Astrocyte (in vitro differentiated cells and primary cell): ENCODE data around the gene CPE. TPM values are rescaled to one million over a fixed set of nuclear protein-coding genes. Genes with fewer than 3 reads are reported as not detected.
"Not testable (repeated sequence)": the region's sequence is repeated elsewhere in the genome, so short reads cannot be mapped to it uniquely, and the experiment has no call there.

Experiments used
- DNase-seq: peaks from one replicate; pipeline ENCODE4 v3.0.0-alpha.2; 2010; ENCODE audit warnings: low read depth
- FAIRE-seq: peaks from 2 replicates; lab custom pipeline; 2011; peaks lifted over from hg19 to GRCh38; lab: Jason Lieb, UNC
- H2AFZ ChIP-seq: 2 replicates; pipeline ENCODE4 v1.6.0; 2012; ENCODE audit warnings: low read depth, low read length, inconsistent platforms
- H3K27ac ChIP-seq: 2 replicates; pipeline ENCODE4 v1.5.1; 2011; ENCODE audit warnings: low read depth, low read length, inconsistent platforms
- H3K27me3 ChIP-seq: 2 replicates; pipeline ENCODE4 v1.6.0; 2011; ENCODE audit warnings: low read length, inconsistent platforms; ENCODE audit not compliant: insufficient read depth
- H3K36me3 ChIP-seq: 2 replicates; pipeline ENCODE4 v1.5.1; 2011; ENCODE audit warnings: low read length, inconsistent platforms; ENCODE audit not compliant: insufficient read depth
- H3K4me1 ChIP-seq: 2 replicates; pipeline ENCODE4 v1.5.1; 2011; ENCODE audit warnings: low read length, inconsistent platforms; ENCODE audit not compliant: insufficient read depth
- H3K4me2 ChIP-seq: 2 replicates; pipeline ENCODE4 v1.6.0; 2012; ENCODE audit warnings: low read length, inconsistent platforms
- H3K4me3 ChIP-seq: 2 replicates; pipeline ENCODE4 v1.5.1; 2011; ENCODE audit warnings: low read depth, mild to moderate bottlenecking, low read length, inconsistent platforms; ENCODE audit not compliant: insufficient read depth
- H3K79me2 ChIP-seq: 2 replicates; pipeline ENCODE4 v1.6.0; 2012; ENCODE audit warnings: mild to moderate bottlenecking, low read length, inconsistent platforms; ENCODE audit not compliant: insufficient read depth
- H3K9ac ChIP-seq: 2 replicates; pipeline ENCODE4 v1.6.0; 2012; ENCODE audit warnings: mild to moderate bottlenecking, low read length, inconsistent platforms
- H3K9me3 ChIP-seq: 2 replicates; pipeline ENCODE4 v1.5.1; 2012; ENCODE audit warnings: low read depth, mild to moderate bottlenecking, low read length, inconsistent platforms; ENCODE audit not compliant: insufficient read depth
- H4K20me1 ChIP-seq: 2 replicates; pipeline ENCODE4 v1.6.0; 2012; ENCODE audit warnings: low read length, inconsistent platforms; ENCODE audit not compliant: insufficient read depth
- H3K27ac Mint-ChIP-seq: one replicate; pipeline ENCODE4 v1.8.0; 2021; ENCODE audit warnings: mild to moderate bottlenecking, mixed read lengths; ENCODE audit not compliant: unreplicated experiment
- H3K27me3 Mint-ChIP-seq: one replicate; pipeline ENCODE4 v1.8.0; 2021; ENCODE audit warnings: low read depth, mixed read lengths; ENCODE audit not compliant: unreplicated experiment
- H3K36me3 Mint-ChIP-seq: one replicate; pipeline ENCODE4 v1.8.0; 2021; ENCODE audit warnings: low read depth, mixed read lengths; ENCODE audit not compliant: unreplicated experiment
- H3K4me1 Mint-ChIP-seq: one replicate; pipeline ENCODE4 v1.8.0; 2021; ENCODE audit warnings: low read depth, mixed read lengths; ENCODE audit not compliant: unreplicated experiment
- H3K4me3 Mint-ChIP-seq: one replicate; pipeline ENCODE4 v1.8.0; 2021; ENCODE audit warnings: mild to moderate bottlenecking, moderate library complexity, mixed read lengths; ENCODE audit not compliant: unreplicated experiment
- H3K9me3 Mint-ChIP-seq: one replicate; pipeline ENCODE4 v1.8.0; 2021; ENCODE audit warnings: mild to moderate bottlenecking, mixed read lengths; ENCODE audit not compliant: unreplicated experiment
- CTCF ChIP-seq: IDR thresholded peaks from 2 replicates; pipeline ENCODE4 v1.5.1; 2011; ENCODE audit warnings: low read depth, mild to moderate bottlenecking, inconsistent platforms, low read length, moderate library complexity; ENCODE audit not compliant: insufficient read depth
- EZH2 ChIP-seq: IDR thresholded peaks from 2 replicates; pipeline ENCODE4 v1.6.1; 2012; ENCODE audit warnings: mild to moderate bottlenecking, low read length, inconsistent platforms; ENCODE audit not compliant: insufficient read depth
- total RNA-seq: library from RNA; stranded (reverse); gene quantifications from 2 replicates; pipeline ENCODE4 v1.2.1, GENCODE V29; 2021

CPE gene
- total RNA-seq, 1 donor from 2014 or later: 380 TPM

- H3K4me2 ChIP-seq: peak overlapping the region; percentile 14
- H3K4me1 ChIP-seq: peaks cover 14% of the 10 kb centered on the region
- H3K79me2 ChIP-seq: no peaks in the 10 kb centered on the region
- Mint-ChIP-seq H3K4me3 (no peak overlapping the region), H3K4me1 (peaks cover 21% of the 10 kb centered on the region), H3K9me3 (no peaks in the 10 kb centered on the region), H3K36me3 (peaks cover 19% of the 10 kb centered on the region), H3K27me3 (no peaks in the 10 kb centered on the region), H3K27ac (no peak overlapping the region)
- TF ChIP-seq CTCF: no peak
- no peak for TF ChIP-seq EZH2
- no peaks in the 10 kb centered on the region for H3K27me3 ChIP-seq
- no peak overlapping the region for H3K4me3 ChIP-seq
- FAIRE-seq (no peak), DNase-seq (peak; percentile 49)
- no peaks in the 10 kb centered on the region for H3K9me3 ChIP-seq
- no peak overlapping the region for H2AFZ ChIP-seq
- no peaks in the 10 kb centered on the region for H4K20me1 ChIP-seq
- no peaks in the 10 kb centered on the region for H3K36me3 ChIP-seq
- H3K27ac ChIP-seq: no peak overlapping the region
- no peak overlapping the region for H3K9ac ChIP-seq
Observed at GRCh38 chr4:165481053-165481835, 102.4 kb downstream of the CPE start.

- no peak for FAIRE-seq
Observed at GRCh38 chr4:165489786-165490185, 111.0 kb downstream of the CPE start.

GRCh38 chr4:165492583-165492982, 113.8 kb downstream of the CPE start:
- H3K4me1 ChIP-seq, H3K4me1 Mint-ChIP-seq, H4K20me1 ChIP-seq, H3K4me3 ChIP-seq, H2AFZ ChIP-seq, H3K9me3 Mint-ChIP-seq, H3K27ac Mint-ChIP-seq, H3K27ac ChIP-seq, FAIRE-seq, H3K4me2 ChIP-seq, H3K79me2 ChIP-seq, H3K36me3 ChIP-seq, H3K27me3 ChIP-seq, H3K9me3 ChIP-seq, H3K27me3 Mint-ChIP-seq, H3K9ac ChIP-seq, DNase-seq, H3K4me3 Mint-ChIP-seq: not testable (repeated sequence)
- H3K36me3 Mint-ChIP-seq: peaks cover 14% of the 10 kb centered on the region

More at GRCh38 chr4:165489786-165490185, 111.0 kb downstream of the CPE start:
- Histone ChIP-seq H3K9ac (no peak overlapping the region), H3K36me3 (no peaks in the 10 kb centered on the region), H3K79me2 (no peaks in the 10 kb centered on the region), H3K27ac (no peak overlapping the region), H3K4me3 (no peak overlapping the region), H2AFZ (no peak overlapping the region), H4K20me1 (no peaks in the 10 kb centered on the region), H3K9me3 (no peaks in the 10 kb centered on the region), H3K4me1 (no peaks in the 10 kb centered on the region), H3K27me3 (no peaks in the 10 kb centered on the region), H3K4me2 (no peak overlapping the region)
- Mint-ChIP-seq H3K9me3 (no peaks in the 10 kb centered on the region), H3K4me1 (peaks cover 5% of the 10 kb centered on the region), H3K4me3 (no peak overlapping the region), H3K27me3 (no peaks in the 10 kb centered on the region), H3K27ac (no peak overlapping the region), H3K36me3 (peaks cover 23% of the 10 kb centered on the region)
- TF ChIP-seq CTCF: no peak
- no peak for TF ChIP-seq EZH2
- DNase-seq: peak; percentile 10
